Stimulated activated CD4-positive, alpha-beta T cell treated with anti-CD3 and anti-CD28 coated beads, TNF-alpha, amount 100 ng/mL, for 1 hour (primary cell): ENCODE results near the gene TMEM40.
A peak's percentile ranks its signal among the peaks of the same experiment; 100 is the strongest.
"Not testable (repeated sequence)": the region's sequence is repeated elsewhere in the genome, so short reads cannot be mapped to it uniquely, and the experiment has no call there.

Experiments used
- DNase-seq, 3 donors: peaks; one replicate each; pipeline ENCODE4 v3.0.0-alpha.2; 2020; ENCODE audit warnings: low read depth in 3 of 3, low spot score in 1 of 3

The TMEM40 gene

DNA sequence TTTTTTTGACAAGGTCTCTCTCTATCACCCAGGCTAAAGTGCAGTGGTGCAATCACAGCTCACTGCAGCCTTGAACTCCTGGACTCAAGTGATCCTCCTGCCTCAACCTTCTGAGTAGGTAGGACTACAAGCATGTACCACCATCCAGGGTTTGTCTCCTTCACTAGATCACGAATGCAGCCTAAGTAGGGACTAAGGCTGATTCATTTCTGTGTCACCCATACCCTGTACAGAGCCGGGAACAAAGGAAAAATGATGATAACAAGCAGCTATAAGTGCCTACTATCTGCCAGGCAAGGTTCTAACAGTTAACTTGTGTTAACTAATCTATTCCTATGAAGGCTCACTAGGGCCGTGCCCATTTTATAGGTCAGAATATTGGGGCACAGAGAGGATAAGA is 7.0 kb downstream of the TMEM40 start:
- DNase-seq, result no peak

DNA sequence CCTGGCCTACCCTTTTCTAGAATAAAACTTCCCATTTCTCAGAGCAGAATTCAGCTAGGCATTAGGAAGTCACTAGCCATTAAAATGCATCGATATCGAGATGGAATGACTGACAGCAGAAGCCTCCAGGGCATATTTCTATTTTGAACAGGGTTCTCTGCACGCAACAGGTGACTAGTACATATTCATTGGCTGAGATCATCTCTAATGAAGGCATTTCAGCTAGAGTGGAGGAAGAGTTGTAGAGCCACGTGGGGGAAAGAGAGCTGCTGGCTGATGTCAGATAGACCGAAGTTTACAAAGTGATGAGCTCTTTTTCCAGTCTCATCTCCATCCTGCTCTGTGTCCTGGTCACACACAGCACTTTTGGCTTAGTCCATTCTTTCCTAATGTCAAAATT is 7.5 kb downstream of the TMEM40 start:
- DNase-seq, result no peak

DNA sequence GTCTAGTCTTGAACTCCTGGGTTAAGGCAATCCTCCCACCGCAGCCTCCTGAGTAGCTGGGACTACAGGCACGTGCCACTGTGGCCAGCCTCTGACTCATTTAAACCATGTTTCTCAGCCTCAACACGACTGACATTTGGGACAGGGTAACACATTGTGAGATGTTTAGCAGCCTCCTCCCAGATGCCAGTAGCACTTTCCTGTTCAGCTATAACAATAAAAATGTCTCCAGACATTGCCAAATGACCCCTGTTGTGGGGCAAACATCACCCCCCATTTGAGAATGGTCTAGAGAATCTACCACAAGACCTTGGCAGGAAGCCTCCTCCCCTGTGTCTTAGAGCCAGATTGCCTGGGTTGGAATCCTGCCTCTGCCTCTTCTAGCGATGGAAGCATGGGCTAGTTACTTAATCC is 8.4 kb downstream of the TMEM40 start:
- peak in 1 of 3 donors; percentile 4 for DNase-seq

DNA sequence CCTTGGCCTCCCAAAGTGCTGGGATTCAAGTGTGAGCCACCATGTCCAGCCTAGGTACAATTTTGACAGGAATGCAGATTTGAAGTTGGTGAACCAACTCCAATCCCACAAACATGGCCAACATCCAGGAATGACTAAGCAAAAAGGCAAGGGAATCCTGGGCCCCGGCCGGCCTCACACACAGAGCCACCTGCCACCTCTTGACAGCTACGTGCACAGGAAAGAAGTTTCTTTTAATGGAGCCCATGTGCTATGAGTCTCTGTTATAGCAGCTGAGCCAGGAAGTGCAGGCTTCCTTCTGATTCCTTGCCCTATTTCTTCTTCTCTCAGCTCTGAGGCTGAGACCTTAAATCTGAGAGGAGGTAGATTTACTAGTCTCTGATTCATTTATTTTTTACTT is 8.8 kb downstream of the TMEM40 start:
- no peak for DNase-seq

DNA sequence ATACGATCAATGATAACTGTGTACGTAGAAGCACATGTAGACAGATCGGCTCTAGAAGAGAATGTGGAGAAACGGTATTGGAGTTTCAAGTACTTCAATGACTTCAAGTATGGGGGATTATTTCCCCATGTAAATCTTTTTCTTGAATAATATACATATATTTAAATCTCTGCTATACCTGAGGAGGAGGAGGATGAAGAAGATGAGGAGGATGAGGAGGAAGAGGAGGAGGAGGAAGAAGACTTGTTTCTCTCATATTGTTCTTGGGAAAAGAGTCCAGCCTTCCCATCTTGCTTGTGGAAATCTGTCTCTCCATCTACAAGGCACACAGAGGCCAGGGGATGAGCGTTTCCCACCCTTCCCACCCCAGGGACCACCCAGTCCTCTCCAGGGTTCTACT is 10.6 kb downstream of the TMEM40 start:
- no peak for DNase-seq

DNA sequence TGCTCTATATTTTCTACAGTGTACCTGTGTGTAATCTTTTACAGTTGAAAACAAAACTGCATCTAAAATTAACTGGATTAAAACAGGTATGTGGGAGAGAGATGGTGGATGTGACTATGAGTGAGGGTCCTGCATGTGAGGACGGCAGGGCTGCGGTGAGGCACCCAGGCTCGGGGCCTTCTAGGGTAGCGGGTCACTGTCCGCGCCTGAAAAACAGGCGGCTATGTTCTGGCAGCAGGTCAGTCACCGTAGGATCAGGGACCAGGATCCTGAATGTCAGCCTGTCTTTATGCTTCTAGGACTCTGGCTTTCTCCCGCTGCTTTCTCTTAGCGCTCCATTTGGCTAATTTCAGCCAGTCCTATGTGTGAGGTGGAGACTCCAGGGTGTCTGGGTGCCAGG is 12.6 kb downstream of the TMEM40 start:
- no peak for DNase-seq

DNA sequence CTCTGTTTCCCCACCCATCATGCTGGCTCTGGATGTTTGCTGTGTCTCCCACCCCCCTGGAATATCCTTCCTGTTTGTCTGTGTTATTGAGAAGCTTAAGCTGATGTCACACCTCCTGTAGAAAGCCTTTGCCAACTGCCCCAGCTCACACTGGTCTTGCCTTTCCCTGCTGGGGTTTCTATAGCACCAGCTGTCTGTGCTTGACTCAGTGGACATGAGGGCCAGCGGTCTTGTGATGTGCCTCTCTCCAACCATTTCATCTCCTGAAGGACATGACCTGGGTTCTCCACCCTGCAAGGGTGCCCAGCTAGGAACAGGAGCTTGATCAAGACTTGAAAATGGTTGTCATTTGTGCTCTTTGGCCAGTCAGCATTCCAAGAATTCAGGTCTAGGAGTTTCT is 14.7 kb downstream of the TMEM40 start:
- no peak for DNase-seq

DNA sequence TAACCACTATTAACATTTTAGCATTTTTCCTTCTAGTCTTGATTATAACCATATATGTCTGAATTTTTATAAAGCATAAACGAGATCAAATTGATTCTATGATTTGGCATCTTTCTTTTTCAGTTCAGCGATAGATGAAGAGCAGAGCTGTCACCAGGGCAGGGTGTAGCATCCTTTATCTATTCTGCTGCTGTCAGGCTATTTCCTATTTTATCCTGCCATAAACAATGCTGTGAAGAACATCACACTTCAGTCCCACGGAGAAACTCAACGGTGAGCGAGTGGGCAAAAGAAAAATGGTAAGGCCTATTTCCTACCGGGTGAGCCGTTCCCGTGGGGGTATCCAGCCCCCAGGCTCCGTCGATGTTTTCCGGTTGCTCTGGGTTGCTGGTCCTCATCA is 15.5 kb downstream of the TMEM40 start:
- no peak for DNase-seq

DNA sequence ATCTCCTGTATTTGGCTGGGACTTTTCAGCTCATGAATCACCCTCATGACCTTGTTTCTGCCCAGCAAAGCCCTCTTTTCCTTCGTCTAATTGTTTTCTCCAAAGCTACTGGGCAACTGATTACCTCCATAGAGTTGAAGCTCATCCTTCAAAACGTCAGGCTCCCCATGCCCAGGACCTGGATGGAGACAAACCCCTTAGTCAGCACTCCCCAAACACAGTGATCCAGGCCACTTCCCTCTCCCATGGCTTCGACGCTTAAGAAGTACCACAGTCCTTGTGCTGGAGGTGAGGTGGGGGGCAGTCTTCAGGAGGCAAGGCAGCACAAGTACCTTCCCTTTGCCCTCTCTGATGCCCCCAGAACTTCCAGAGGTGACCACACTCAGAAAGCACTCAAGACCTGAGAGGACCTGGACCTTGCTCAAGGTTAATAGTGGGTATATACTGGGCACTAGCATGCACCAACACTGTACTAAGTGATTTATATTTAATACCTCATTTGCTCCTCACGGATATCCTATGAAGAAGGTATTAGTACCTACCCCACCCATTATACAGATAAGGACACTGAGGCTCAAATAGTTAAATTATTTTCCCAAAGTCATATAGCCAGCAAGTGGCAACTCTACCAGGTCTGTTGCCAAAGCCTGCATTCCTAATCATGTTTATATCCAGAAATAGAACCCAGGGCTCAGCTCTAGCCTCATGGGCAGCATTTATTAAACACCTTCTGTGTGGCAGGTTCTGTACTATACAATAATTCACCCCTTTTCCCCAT is 16.5 kb downstream of the TMEM40 start:
- DNase-seq, result no peak

DNA sequence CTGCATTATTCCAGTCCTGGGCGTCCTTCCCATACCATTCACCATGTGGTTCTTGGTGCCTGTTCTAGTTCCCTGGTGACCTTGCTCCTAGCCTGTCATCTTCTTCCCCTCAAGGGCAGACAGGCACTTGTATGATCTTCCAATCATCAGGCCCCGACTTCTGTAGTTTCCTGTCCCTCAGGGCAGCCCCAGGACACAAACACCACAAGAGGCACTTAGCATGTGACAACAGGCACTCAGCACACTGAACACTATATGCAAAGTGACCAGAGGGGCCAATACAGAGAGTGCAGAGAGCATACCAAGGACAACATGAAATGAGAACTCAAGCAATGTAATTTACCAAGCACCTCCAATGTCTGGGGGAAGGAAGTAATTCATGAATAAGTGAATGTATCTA is 17.9 kb downstream of the TMEM40 start:
- DNase-seq, result no peak

DNA sequence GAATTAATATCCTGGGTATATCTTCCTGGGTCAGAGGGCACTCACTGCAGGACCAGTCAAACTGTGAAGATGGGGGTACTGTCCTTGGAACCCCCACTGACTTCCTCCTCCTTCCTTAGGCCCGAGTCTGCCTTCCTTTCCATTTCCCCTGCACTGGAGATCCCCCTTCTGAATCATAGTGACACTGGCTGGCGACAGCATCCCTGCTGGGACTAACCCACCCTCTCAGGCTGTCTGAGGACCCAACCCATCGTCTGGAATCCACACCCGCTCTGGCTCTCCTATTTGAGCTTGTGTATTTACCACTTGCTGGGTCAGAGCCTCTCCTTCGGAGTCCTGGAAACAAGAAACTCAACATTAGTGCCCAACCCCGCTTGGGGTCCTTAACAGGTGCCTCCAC is 21.2 kb downstream of the TMEM40 start:
- DNase-seq, result no peak

DNA sequence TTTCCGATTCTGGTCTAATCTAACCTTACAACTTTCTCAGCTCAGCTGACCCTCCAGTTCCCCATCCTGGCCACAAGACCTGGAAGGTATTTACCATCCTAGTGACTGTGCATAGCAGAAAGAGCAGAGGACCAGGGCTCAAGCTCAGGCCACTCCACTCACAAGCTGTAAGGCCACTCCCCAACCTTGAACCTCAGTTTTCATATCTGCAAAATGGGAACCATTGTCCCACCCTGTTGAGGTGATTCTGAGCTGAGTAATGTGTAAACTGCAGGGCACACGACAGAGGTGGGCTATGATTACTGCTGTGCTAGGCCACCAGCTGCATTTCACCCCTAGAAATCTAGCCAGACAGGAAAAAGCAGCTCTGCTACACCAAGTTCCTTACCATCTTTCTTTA is 21.7 kb downstream of the TMEM40 start:
- no peak for DNase-seq

DNA sequence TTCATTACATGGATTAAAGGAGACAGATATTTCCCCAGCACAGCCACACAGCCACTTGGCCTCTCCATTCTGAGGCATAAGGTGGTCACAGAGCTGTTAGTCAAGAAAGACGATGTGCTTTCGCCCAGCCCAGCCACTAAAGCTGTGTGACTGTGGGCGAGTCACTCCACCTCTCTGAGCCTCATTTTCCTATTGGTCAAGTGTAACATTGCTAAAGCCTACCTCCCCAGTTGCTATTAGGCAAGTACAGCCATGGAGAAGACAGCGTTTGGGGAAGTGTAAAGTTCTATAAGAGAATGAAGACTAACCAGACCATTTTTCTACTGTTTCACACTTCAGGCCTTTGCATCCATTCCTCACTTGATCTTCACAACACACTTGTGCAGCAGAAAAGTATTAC is 24.1 kb downstream of the TMEM40 start:
- DNase-seq, result no peak

DNA sequence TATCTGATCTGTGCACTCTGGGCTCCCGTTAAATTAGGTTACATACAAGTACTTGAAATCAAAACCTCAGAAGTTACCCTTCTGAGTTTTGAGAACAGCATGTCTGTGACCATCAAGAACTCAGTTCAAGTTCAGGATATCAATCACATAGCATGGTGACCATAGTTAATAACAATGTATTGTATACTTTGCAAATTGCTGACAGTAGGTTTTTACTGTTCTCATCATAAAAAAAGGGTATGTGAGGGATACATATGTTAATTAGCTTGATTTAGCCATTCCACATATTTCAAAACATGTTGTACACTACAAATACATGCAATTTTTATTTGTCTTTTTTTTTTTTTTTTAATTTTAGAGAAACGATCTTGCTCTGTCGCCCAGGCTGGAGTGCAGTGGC is 25.5 kb downstream of the TMEM40 start:
- DNase-seq, result no peak

DNA sequence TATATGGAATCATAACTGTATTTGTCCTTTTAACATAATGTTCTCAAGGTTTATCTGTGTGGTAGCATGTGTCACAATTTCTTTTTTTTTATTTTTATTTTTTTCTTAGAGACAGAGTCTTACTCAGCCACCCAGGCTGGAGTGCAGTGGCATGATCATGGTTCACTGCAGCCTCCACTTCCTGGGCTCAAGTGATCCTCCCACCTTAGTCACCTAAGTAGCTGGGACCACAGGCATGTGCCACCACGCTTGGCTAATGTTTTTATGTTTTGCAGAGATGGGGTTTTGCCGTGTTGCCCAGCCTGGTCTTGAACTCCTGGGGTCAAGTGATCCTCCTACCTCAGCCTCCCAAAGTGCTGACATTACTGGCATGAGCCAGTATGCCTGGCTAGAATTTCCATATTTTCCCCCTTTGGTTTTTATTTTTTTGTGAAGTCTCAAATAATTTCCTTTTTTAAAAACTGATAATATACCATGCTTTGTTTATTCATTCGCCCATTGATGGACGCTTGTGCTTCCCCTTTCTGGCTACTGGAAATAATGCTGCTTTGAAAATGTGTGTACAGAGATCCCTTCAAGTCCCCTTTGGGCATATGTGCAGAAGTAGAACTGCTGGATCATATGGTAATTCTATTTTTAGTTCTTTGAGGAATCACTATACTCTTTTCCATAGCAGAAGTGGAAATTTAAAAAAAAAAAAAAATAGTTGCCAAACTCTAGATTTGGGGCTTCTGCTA is 28.4 kb downstream of the TMEM40 start:
- DNase-seq, result no peak

DNA sequence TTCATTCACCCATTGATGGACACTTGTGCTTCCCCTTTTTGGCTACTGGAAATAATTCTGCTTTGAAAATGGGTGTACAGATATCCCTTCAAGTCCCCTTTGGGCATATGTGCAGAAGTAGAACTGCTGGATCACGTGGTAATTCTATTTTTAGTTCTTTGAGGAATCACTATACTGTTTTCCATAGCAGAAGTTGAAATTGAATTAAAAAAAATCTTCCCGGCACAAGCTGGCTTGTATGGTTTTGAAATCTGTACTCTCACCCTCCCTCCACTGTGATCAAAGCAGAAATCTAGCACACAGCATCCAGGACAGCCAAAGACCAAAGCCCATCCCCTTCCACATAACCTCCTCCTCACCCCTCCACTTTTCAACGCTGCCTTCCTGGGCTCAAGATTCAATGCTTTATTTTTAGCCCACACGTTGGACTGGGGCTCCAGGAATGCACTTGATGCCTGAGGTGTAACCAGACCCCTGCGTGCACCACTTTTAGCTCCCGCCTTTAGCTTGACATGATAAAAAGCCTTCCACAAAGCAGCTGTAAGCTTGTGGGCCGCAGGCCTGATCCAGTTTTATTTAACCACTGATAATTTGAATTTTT is 29.9 kb downstream of the TMEM40 start:
- no peak for DNase-seq

DNA sequence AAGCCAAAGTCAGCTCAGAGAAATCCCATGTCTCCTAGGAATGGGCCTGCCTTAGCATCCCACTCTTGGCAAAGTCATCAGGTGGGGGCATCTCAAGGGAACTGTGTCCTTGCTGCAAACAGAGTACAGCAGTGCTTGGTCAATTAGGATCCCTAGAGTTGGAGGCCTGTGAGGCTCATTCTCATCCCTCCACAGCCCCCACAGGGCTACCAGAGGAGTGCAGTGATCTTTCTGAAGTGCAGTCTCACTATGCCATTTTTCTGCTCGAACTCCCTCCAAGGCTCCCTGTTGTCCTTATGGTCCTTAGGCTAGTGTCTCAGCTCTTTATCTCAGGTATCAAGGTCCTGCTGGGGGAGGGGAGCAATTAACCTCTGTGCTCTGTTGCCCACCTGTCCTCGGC is 31.1 kb downstream of the TMEM40 start:
- DNase-seq, result no peak

DNA sequence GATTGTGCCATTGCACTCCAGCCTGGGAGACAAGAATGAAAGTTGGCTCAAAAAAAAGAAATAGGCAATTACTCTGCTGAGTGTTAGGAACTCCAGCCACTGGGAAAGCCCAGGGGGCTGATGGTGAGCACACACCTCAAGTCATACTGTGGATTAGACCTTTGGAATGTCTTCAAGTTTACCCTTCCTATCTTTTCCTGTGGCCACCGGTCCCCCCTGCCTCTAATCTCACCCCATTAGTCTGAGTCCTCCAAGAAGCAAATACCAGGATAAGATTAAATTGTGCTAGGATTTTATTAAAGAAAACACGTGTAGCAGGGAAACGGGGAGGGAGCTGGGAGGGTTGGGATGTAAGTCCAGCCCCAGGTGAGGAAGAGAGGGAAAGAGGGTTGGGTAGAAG is 31.6 kb downstream of the TMEM40 start:
- DNase-seq, result no peak

DNA sequence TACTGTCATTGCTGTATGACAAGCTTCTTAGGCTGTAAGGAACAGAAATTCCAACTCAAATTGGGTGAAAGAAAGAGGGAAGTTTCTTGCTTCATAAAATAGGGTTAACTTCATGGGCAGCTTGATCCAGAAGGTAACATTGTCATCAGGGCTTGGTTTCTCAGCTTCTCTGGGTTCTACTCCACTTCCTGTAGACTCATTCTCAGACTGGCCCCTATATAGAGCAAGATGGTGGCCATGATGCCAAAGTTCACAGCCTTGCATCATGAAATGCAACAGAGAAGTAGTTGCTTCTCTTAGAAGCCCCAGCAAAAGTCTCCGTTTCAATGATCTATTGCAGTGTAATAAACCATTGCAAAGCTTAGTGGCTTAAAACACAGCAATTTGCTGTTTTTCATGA is 33.6 kb downstream of the TMEM40 start:
- DNase-seq, result no peak

DNA sequence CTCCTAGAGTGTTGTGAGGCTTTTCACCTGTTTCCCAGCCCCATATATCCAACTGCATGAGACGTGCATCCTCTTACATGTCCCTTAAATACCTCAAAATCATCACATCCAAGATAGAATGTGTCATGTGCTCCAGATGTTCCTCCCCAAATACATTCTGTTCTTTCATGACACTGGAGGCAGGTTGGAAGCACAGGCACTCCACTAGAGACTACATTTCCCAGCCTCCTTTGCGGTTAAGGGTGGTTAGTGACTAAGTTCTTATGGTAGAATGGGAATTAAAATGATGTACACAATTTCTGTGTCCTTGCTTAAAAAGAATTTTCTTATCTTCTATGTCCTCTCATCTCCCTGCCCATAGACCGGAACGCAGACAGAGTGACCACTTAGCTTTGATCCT is 34.3 kb downstream of the TMEM40 start:
- DNase-seq, result no peak

DNA sequence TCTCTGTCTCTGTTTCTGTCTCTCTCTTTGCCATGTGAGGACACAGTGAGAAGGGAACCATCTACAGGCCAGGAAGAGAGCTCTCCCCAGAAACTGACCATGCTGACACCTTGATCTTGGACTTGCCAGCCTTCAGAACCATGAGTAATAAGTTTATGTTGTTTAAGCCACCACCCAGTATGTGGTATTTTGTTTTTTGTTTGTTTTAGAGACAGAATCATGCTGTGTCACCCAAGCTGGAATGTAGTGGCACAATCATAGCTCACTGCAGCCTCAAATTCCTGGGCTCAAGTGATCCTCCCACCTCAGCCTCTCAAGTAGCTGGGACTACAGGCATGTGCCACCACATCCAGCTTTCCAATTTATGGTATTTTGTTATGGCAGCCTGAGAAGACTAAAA is 35.7 kb downstream of the TMEM40 start:
- DNase-seq, result not testable (repeated sequence)

DNA sequence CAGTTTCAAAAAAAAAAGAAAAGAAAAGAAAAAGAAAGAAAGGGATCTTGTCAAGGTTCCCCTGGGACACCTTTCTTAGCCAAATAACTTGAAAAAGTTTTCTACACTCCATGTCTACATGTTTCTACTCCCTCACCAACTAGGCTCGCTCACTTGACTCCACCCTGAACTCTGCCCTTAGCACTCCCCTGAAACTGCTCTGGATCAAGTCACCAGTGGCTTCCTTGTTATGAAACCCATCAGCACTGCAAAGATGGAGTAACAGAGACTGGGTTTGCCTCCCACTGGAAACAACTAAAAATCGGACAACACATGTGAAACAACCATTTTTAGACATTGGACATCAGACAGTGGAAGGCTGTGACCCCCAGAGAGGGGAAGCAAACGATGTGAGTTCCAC is 36.8 kb downstream of the TMEM40 start:
- no peak for DNase-seq
